ENCODE measurements around the gene UCMA. TPM values are rescaled to one million over a fixed set of nuclear protein-coding genes. Genes with fewer than 3 reads are reported as not detected.
"Not testable (repeated sequence)": the region's sequence is repeated elsewhere in the genome, so short reads cannot be mapped to it uniquely, and the experiment has no call there.

UCMA gene, protein sequence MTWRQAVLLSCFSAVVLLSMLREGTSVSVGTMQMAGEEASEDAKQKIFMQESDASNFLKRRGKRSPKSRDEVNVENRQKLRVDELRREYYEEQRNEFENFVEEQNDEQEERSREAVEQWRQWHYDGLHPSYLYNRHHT
- total RNA-seq (2021; fragmentation: NEBNext Ultra II Directional; extraction: Animal tissue kit (Norgen Biotek cat#: 25700)), result not detected
- long read RNA-seq, result 0 reads

- no peak for TF ChIP-seq CTCF (IDR thresholded peaks at IDR 0.05)
- DNase-seq, result no peak
- no peak within 1 kb of the TSS for H3K4me3 Mint-ChIP-seq
- H3K36me3 Mint-ChIP-seq (ENCODE audit: low read depth), result no peaks in the 10 kb centered on the region
- H3K9me3 Mint-ChIP-seq, result no peaks in the 10 kb centered on the region
- H3K27me3 Mint-ChIP-seq (ENCODE audit: insufficient read depth), result peaks cover 28% of the 10 kb centered on the region
- no peaks in the 10 kb centered on the region for H3K4me1 Mint-ChIP-seq (ENCODE audit: low read depth)
- no peak within 1 kb of the TSS for H3K27ac Mint-ChIP-seq
These were observed at the start of gene UCMA for GRCh38 chr10:13234172-13234571. Gene UCMA, minus strand, starts transcription at chr10:13234374. Its CDS starts 116 bp downstream, at chr10:13234258.

GRCh38 chr10:13282348-13282747 is 48.2 kb upstream of the UCMA start:
- H3K4me3 Mint-ChIP-seq; H3K27ac Mint-ChIP-seq; DNase-seq; H3K27me3 Mint-ChIP-seq (ENCODE audit: insufficient read depth); H3K9me3 Mint-ChIP-seq; H3K36me3 Mint-ChIP-seq (ENCODE audit: low read depth); H3K4me1 Mint-ChIP-seq (ENCODE audit: low read depth): not testable (repeated sequence)

GRCh38 chr10:13276749-13277365 is 42.7 kb upstream of the UCMA start:
- peak; percentile 17 for DNase-seq
- TF ChIP-seq CTCF (IDR thresholded peaks at IDR 0.05), result peak; percentile 54
- no peaks in the 10 kb centered on the region; the same call in 1 of the 2 replicates for H3K27me3 Mint-ChIP-seq (ENCODE audit: insufficient read depth)
- no peaks in the 10 kb centered on the region for H3K9me3 Mint-ChIP-seq
- no peak overlapping the region for H3K4me3 Mint-ChIP-seq
- H3K4me1 Mint-ChIP-seq (ENCODE audit: low read depth), result peaks cover 8% of the 10 kb centered on the region
- no peak overlapping the region for H3K27ac Mint-ChIP-seq
- H3K36me3 Mint-ChIP-seq (ENCODE audit: low read depth), result no peaks in the 10 kb centered on the region

GRCh38 chr10:13276146-13276545 is 42.0 kb upstream of the UCMA start:
- peaks cover 15% of the 10 kb centered on the region for H3K4me1 Mint-ChIP-seq (ENCODE audit: low read depth)
- H3K4me3 Mint-ChIP-seq; H3K9me3 Mint-ChIP-seq; H3K36me3 Mint-ChIP-seq (ENCODE audit: low read depth); DNase-seq; H3K27me3 Mint-ChIP-seq (ENCODE audit: insufficient read depth); H3K27ac Mint-ChIP-seq: not testable (repeated sequence)

- H3K9me3 Mint-ChIP-seq, result no peaks in the 10 kb centered on the region
- H3K27me3 Mint-ChIP-seq (ENCODE audit: insufficient read depth), result peaks cover 10% of the 10 kb centered on the region
- no peak for DNase-seq
- no peak for TF ChIP-seq CTCF (IDR thresholded peaks at IDR 0.05)
- no peaks in the 10 kb centered on the region for H3K36me3 Mint-ChIP-seq (ENCODE audit: low read depth)
- H3K27ac Mint-ChIP-seq, result no peak overlapping the region
- peaks cover 23% of the 10 kb centered on the region for H3K4me1 Mint-ChIP-seq (ENCODE audit: low read depth)
- peak overlapping the region; percentile 47 for H3K4me3 Mint-ChIP-seq
These were observed 38.0 kb upstream of the UCMA start for GRCh38 chr10:13272164-13272571.

GRCh38 chr10:13271552-13272163 is 37.5 kb upstream of the UCMA start:
- no peak overlapping the region for H3K27ac Mint-ChIP-seq
- no peaks in the 10 kb centered on the region for H3K36me3 Mint-ChIP-seq (ENCODE audit: low read depth)
- H3K27me3 Mint-ChIP-seq (ENCODE audit: insufficient read depth), result peaks cover 13% of the 10 kb centered on the region
- no peak for DNase-seq
- H3K4me1 Mint-ChIP-seq (ENCODE audit: low read depth), result peaks cover 23% of the 10 kb centered on the region
- peak overlapping the region; percentile 47 for H3K4me3 Mint-ChIP-seq
- peak; percentile 67 for TF ChIP-seq CTCF (IDR thresholded peaks at IDR 0.05)
- no peaks in the 10 kb centered on the region for H3K9me3 Mint-ChIP-seq

Data from HFFc6 (cell line).